Astrocyte of the hippocampus (primary cell): ENCODE measurements around the gene PCDH12.
"Not testable (repeated sequence)": the region's sequence is repeated elsewhere in the genome, so short reads cannot be mapped to it uniquely, and the experiment has no call there.

Source experiments
- DNase-seq: peaks from one replicate; pipeline ENCODE4 v3.0.0; 2011; ENCODE audit warnings: low read depth, low spot score

Gene PCDH12

DNA sequence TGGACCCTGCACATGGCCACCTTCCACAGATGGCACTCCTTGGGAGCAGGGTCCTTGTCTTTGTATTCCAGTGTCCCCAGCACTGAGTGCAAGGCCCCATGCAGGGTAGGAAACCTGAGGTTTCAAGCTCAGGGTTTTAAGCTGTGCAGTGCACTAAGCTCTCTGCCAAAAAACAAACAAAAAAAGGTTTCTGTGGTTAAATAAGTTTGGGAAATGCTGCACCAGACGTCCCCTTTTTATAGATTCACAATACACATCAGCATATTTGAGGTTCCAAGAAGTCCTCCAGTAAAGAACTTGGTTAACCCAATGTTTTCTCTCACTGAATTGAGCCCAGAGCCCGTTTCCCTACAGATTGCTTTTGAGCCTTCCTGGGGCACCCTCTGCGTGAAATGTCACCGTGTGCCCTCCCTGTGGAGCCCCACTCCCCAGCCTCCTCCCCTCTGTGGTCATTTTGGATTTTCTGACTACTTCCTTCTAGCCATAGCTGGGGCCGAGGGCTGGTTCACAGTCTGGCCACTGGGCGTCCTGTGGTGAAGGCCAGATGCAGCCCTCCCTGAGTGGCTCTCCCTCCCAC is 17.2 kb downstream of the PCDH12 start:
- DNase-seq = peak; percentile 84

GRCh38 chr5:141935538-141935937 is 22.5 kb downstream of the PCDH12 start:
- DNase-seq = no peak

GRCh38 chr5:141934099-141934844 is 23.7 kb downstream of the PCDH12 start:
- peak; percentile 56 for DNase-seq

- no peak for DNase-seq
Observed at GRCh38 chr5:141933151-141933550, 24.9 kb downstream of the PCDH12 start.

- DNase-seq = no peak
Observed at GRCh38 chr5:141931694-141932093, 26.3 kb downstream of the PCDH12 start.

GRCh38 chr5:141929398-141930058 is 28.5 kb downstream of the PCDH12 start:
- DNase-seq = no peak

DNA sequence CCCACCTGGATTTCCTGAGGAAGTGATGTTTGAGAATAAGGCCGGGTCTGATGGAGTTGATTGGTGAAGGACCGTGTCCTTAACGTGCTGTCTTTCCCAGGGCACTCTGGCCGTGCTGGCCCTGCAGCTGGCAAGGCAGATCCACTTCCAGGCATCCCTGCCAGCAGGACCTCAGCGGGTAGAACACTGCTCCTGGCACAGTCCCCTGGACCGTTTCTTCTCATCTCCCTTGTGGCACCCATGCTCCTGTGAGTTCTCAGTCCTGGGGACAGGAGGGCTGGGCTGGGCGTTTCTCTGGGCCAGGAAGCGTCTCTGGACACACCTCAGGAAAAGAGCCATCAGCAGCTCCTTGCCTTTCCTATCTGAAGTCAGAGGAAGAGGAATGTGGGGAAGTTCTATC is 30.0 kb downstream of the PCDH12 start:
- no peak for DNase-seq

GRCh38 chr5:141926434-141926833 is 31.6 kb downstream of the PCDH12 start:
- DNase-seq = no peak

- DNase-seq = peak; percentile 96
Observed at GRCh38 chr5:141923448-141924313, 34.3 kb downstream of the PCDH12 start, which contains the start of gene DELE1. Gene DELE1 (plus strand): TSS chr5:141923871. CDS start chr5:141923942, 71 bp downstream.

- not testable (repeated sequence) for DNase-seq
Observed at GRCh38 chr5:141922827-141923447, 35.1 kb downstream of the PCDH12 start.

DNA sequence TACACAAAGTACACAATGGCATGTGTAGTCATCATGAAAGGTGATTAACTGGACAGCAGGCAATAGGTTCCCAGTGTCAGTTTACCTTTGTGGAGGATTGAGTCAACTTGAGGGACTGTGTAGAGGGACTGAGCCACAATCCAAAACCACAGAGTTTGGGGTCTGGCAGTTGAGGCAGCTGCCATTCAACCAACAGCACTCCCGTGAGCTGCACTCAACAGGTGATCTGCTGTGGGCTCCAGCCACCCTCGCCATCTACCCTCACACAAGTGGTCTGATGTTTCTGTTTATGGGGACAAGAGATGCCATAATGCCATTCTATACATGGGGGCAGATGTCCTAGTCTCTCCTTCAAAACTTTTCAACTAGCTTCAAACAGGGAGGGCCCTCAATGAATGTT is 37.2 kb downstream of the PCDH12 start:
- no peak for DNase-seq

GRCh38 chr5:141919218-141920119 is 38.5 kb downstream of the PCDH12 start:
- no peak for DNase-seq

DNA sequence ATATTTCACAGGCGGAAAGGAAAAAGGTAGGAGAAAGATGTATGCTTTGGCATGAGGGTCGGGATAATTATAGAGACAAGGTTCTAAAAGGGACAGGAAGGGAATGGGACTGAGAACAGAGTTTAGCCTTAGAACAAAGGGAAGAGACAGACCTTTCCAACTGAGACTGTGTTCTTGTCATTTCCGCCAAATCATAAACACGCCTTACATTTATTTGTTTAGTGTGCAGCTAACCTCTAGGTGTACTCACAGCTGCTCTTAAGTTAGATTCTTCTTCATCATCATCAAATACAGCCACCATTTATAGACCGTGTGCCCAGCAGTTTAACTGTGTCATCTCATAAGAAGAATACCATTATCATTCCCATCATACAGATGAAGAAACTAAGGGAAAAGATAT is 40.2 kb downstream of the PCDH12 start:
- no peak for DNase-seq

GRCh38 chr5:141916522-141916921 is 41.5 kb downstream of the PCDH12 start:
- DNase-seq = no peak

- no peak for DNase-seq
Observed at GRCh38 chr5:141915881-141916336, 42.1 kb downstream of the PCDH12 start.

DNA sequence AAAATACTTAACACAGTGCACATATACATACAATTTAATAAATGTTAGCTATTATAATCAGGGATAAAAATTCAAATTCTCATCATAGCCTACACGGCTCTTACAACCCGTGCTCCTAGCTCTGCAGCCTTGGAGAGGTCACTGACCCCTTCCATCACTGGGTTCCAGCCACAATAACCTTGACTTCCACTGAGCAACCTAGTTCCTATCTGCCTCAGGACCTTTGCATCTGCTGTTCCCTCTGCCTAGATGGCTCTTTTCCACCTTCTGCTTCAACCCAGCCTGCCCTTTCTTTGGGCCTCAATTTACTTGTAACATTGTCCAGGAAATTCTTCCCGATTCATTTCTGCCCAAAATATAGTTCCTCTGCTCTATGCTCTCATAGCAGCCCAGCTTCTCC is 43.2 kb downstream of the PCDH12 start:
- no peak for DNase-seq

DNA sequence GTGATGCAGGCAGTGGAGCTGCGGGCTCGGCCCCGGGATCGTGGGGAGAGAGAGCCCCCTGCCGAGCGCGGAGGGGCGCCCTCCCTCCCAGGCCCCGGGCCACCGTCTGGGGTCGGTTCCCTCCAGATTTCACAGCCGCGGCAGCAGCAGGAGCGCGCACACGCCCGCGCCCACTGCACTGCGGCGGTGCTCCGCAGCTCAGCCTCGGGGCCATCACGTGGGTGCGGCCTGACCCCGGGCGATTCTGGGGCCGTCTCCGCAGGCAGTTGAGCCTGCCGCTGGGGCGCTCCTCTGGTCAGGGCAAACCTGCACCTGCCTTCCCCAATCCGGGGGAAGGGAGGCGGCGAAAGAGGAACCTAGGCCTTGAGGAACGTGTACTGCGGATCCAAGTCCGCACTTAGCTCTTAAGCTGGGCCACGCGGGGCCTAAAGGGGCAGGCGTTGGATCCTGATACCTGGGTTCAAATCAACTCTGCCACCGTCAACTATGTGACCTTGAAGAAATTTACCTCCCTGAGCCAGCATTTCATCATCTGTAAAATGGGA is 43.7 kb downstream of the PCDH12 start:
- DNase-seq = peak; percentile 35

DNA sequence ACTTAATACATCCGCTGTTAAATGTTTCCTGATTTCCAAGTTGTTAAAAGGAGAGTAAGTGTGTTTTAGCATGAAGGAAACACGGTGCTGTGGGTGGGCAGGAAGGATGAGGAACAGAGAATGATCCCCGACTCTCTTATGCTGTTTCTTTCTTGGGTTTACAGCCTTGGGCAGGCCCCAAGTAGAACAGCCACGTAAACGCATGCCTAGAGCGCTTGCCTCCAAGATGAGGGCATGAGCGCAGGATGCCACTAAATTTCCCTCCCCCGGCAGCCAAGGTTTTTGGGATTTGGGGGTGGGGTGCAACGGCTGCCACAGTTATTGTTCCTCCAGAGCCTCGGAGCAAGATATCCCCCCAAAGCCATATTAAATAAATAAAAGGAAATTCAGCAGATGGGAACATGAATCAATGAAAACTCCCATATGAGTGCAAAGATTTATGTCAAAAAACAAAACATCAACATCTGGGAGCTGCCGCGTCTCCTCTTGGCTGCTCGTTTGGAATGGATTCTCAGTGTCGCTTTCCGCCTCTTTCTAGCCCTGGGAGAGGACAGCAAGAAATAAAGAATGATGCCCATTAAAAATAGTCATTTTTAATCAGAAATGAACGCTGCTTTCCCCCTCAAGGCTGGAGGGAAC is 44.3 kb downstream of the PCDH12 start:
- DNase-seq = no peak

- DNase-seq = no peak
Observed at GRCh38 chr5:141910271-141910673, 47.7 kb downstream of the PCDH12 start.
